SU-DHL-6 (cell line): Measurements from ENCODE around the gene GPR15.

Source experiments
- H2AFZ ChIP-seq: fragments of 200-600 bp; sonication (generic); 2 replicates; pipeline ENCODE4 v1.6.1; 2014; ENCODE audit warnings: low read depth, mild to moderate bottlenecking, moderate library complexity, mixed read lengths, antibody characterized with exemption, low read length; ENCODE audit not compliant: severe bottlenecking
- H3F3A ChIP-seq: fragments of 200-600 bp; shearing (Covaris generic); 2 replicates; pipeline ENCODE4 v1.6.0; 2016; ENCODE audit warnings: antibody characterized with exemption, mild to moderate bottlenecking; ENCODE audit not compliant: insufficient read depth
- H3K27ac ChIP-seq: fragments of 200-600 bp; sonication (generic); 2 replicates; pipeline ENCODE4 v1.5.1; 2016; ENCODE audit warnings: low read depth, mild to moderate bottlenecking, low read length, moderate library complexity, mixed read lengths
- H3K27me3 ChIP-seq: fragments of 200-600 bp; sonication (generic), shearing (Covaris generic); 2 replicates; pipeline ENCODE4 v1.6.0; 2014; ENCODE audit warnings: mild to moderate bottlenecking, low read length
- H3K36me3 ChIP-seq: fragments of 200-600 bp; sonication (generic); 2 replicates; pipeline ENCODE4 v1.6.1; 2014; ENCODE audit warnings: mild to moderate bottlenecking, low read length, mixed read lengths
- H3K4me2 ChIP-seq: fragments of 300-600, 200-600 bp; shearing (Covaris generic), sonication (generic); 2 replicates; pipeline ENCODE4 v1.6.0; 2014; ENCODE audit warnings: low read length, low read depth, mild to moderate bottlenecking; ENCODE audit not compliant: poor library complexity, severe bottlenecking
- H3K4me3 ChIP-seq: fragments of 200-600 bp; sonication (generic); 2 replicates; pipeline ENCODE4 v1.5.1; 2014; ENCODE audit warnings: antibody characterized with exemption, low read length, mild to moderate bottlenecking, mixed read lengths; ENCODE audit not compliant: insufficient read depth, poor library complexity, severe bottlenecking
- H3K79me2 ChIP-seq: fragments of 200-600 bp; sonication (generic); 2 replicates; pipeline ENCODE4 v1.6.1; 2014; ENCODE audit warnings: mild to moderate bottlenecking, low read length, moderate library complexity; ENCODE audit not compliant: insufficient read depth
- H3K9ac ChIP-seq: fragments of 200-600 bp; sonication (generic); 2 replicates; pipeline ENCODE4 v1.7.0; 2014; ENCODE audit warnings: mild to moderate bottlenecking, low read length
- H3K9me2 ChIP-seq: fragments of 200-600 bp; sonication (generic); replicated peaks from 2 replicates; pipeline ENCODE4 v1.6.1; 2014; ENCODE audit warnings: low read length; ENCODE audit not compliant: insufficient read depth
- H3K9me3 ChIP-seq: fragments of 200-600 bp; sonication (generic); 2 replicates; pipeline ENCODE4 v1.6.1; 2014; ENCODE audit warnings: low read length, mixed read lengths; ENCODE audit not compliant: insufficient read depth
- H4K20me1 ChIP-seq: fragments of 200-600 bp; sonication (generic); 2 replicates; pipeline ENCODE4 v1.6.1; 2014; ENCODE audit warnings: low read depth, mild to moderate bottlenecking, antibody characterized with exemption, low read length, moderate library complexity, mixed read lengths
- EZH2phosphoT487 ChIP-seq: fragments of 200-600 bp; sonication (generic), shearing (Covaris generic); conservative IDR thresholded peaks from 2 replicates; pipeline ENCODE4 v1.6.1; 2018; ENCODE audit warnings: mild to moderate bottlenecking, antibody characterized with exemption, low read length, moderate library complexity, mixed read lengths
- TF ChIP-seq, protein P1 (sequence below): fragments of 200-600 bp; sonication (generic); IDR thresholded peaks from one replicate; pipeline ENCODE4 v1.5.1; 2017; ENCODE audit warnings: antibody characterized with exemption, mild to moderate bottlenecking, low read length, moderate library complexity; ENCODE audit not compliant: insufficient read depth, poor library complexity, severe bottlenecking

Gene GPR15

DNA sequence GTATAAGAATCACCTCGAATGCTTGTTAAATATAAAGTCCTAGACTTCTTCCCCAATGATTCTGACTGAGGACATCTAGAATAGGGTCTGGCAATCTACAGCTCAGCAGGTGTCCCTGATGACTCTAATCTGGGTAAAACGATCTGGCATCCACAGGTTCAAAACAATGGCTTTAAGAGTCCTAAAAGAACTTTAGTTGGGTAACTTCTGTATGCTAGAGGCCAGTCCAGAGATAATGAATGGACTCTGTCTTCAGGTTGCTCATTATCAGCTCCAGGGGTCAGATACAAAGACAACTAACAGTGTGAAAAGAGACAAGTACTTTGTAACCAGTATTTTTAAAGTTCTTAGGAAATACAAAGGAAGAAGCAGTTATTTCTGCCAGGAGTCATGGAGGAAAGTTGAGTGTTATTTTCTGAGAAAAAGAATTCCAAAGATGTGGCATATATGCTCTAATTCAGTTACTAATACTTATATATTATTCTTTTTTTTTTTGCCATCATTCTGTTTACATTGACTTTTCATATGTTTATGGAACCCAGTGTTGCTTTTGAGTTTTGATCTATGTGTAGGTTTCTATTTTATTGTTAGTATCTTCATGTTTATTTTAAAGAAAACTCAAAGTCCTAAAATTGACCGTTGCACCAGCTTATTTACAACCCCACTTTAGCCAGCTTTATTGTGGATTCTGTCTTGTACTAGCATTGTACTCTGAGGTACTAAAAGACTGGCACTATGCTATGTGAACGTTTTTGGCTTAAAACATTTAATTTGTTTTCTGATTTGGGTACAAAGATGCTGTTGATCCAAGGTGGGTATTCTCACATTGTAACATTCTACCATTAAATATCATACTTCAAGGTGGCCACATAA lies 3.1 kb upstream of the GPR15 start:
- H3K9me3 ChIP-seq: no peaks in the 10 kb centered on the region
- no peaks in the 10 kb centered on the region for H3K9me2 ChIP-seq
- no peaks in the 10 kb centered on the region; the same call in 1 of the 2 replicates for H3K36me3 ChIP-seq
- H3K4me3 ChIP-seq: no peak overlapping the region
- no peak overlapping the region for H2AFZ ChIP-seq
- peak overlapping the region; percentile 88 for H3K4me2 ChIP-seq
- H3F3A ChIP-seq: peaks cover 29% of the 10 kb centered on the region
- no peaks in the 10 kb centered on the region for H3K27me3 ChIP-seq
- no peak for TF ChIP-seq EZH2phosphoT487
- TF ChIP-seq, protein P1, sequence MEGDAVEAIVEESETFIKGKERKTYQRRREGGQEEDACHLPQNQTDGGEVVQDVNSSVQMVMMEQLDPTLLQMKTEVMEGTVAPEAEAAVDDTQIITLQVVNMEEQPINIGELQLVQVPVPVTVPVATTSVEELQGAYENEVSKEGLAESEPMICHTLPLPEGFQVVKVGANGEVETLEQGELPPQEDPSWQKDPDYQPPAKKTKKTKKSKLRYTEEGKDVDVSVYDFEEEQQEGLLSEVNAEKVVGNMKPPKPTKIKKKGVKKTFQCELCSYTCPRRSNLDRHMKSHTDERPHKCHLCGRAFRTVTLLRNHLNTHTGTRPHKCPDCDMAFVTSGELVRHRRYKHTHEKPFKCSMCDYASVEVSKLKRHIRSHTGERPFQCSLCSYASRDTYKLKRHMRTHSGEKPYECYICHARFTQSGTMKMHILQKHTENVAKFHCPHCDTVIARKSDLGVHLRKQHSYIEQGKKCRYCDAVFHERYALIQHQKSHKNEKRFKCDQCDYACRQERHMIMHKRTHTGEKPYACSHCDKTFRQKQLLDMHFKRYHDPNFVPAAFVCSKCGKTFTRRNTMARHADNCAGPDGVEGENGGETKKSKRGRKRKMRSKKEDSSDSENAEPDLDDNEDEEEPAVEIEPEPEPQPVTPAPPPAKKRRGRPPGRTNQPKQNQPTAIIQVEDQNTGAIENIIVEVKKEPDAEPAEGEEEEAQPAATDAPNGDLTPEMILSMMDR: no peak
- H3K27ac ChIP-seq: peak overlapping the region; percentile 34; the same call in 1 of the 2 replicates
- H3K9ac ChIP-seq: no peak overlapping the region
- peaks cover 19% of the 10 kb centered on the region for H3K79me2 ChIP-seq
- no peaks in the 10 kb centered on the region for H4K20me1 ChIP-seq

DNA sequence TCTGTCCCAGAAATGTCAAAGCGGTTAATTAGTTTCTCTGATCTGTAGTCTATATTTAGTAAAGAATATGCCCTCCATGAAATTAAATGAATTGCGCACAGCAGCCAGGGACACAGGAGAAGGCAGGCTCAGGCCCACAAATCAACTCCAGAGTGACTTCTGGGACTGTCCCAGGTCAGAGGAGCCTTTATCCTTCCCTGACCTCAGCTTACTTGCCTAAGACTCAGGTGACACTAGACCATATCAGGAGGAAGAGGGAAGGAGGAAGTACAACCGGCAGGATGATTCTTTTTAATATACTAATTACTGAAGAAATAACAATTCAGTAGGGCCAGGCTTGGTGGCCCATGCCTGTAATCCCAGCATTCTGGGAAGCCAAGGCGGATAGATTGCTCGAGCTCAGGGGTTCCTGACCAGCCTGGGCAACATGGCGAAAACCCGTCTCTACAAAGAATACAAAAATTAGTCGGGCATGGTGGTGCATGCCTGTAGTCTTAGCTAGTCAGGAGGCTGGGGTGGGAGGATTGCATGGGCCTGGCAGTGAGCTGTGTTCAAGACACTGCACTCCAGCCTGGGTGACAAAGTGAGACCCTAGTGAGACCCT lies 1.8 kb upstream of the GPR15 start:
- Histone ChIP-seq H3F3A (peaks cover 29% of the 10 kb centered on the region), H3K9ac (0 out of 2 replicates have a peak overlapping the region, but pooled peaks have one; percentile 10), H3K27ac (peak overlapping the region; percentile 97; the same call in 1 of the 2 replicates), H3K4me3 (no peak overlapping the region), H4K20me1 (no peaks in the 10 kb centered on the region), H3K79me2 (peaks cover 30% of the 10 kb centered on the region), H3K9me3 (no peaks in the 10 kb centered on the region), H3K4me2 (peak overlapping the region; percentile 88), H2AFZ (no peak overlapping the region), H3K27me3 (no peaks in the 10 kb centered on the region), H3K9me2 (no peaks in the 10 kb centered on the region), H3K36me3 (no peaks in the 10 kb centered on the region; the same call in 1 of the 2 replicates)
- TF ChIP-seq, protein P1: no peak

DNA sequence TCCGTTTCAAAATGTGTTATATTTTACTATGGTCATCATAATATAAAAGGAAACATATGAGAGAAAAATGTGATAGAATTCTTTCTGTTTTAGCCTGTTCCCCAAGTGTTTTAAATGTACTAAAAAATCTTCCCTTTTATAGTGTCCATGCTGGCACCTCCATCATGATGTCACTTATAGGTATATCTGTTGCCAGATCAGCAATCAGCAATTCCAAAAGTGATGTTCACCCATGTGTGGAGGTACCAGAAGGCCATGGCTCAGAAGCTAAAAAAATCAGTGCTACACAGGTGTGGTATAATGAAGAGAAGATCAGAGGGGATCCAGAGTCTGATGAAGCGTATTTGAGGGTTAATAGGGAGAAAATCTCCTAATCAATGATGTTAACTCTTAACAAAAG lies 1.1 kb upstream of the GPR15 start:
- H3K4me2 ChIP-seq: peak overlapping the region; percentile 88
- TF ChIP-seq, protein P1: no peak
- TF ChIP-seq EZH2phosphoT487: no peak
- peak overlapping the region; percentile 97 for H3K27ac ChIP-seq
- H4K20me1 ChIP-seq: no peaks in the 10 kb centered on the region
- H3K9ac ChIP-seq: peak overlapping the region; percentile 10; the same call in 1 of the 2 replicates
- H3F3A ChIP-seq: peaks cover 29% of the 10 kb centered on the region
- H3K27me3 ChIP-seq: no peaks in the 10 kb centered on the region
- H2AFZ ChIP-seq: no peak overlapping the region
- H3K79me2 ChIP-seq: peaks cover 34% of the 10 kb centered on the region
- peak overlapping the region; percentile 2 for H3K4me3 ChIP-seq
- H3K36me3 ChIP-seq: no peaks in the 10 kb centered on the region; the same call in 1 of the 2 replicates
- no peaks in the 10 kb centered on the region for H3K9me3 ChIP-seq
- H3K9me2 ChIP-seq: no peaks in the 10 kb centered on the region
